ENCODE results near the gene LPIN1.

The LPIN1 gene

GRCh38 chr2:11774600-11774999 lies 28.2 kb downstream of the LPIN1 start:
- peak overlapping the region; percentile 83 for H3K27ac Mint-ChIP-seq
- peak overlapping the region; percentile 52 for H3K4me3 Mint-ChIP-seq
- peaks cover 92% of the 10 kb centered on the region for H3K36me3 Mint-ChIP-seq
- H3K4me1 Mint-ChIP-seq = peaks cover 55% of the 10 kb centered on the region
- DNase-seq (ENCODE audit: low spot score in 2 of 2) (no peak), ATAC-seq (no peak)
- H3K9me3 Mint-ChIP-seq = no peaks in the 10 kb centered on the region

- H3K36me3 Mint-ChIP-seq = peaks cover 92% of the 10 kb centered on the region
- ATAC-seq = peak; percentile 82
- DNase-seq (ENCODE audit: low spot score in 2 of 2) = no peak
- peak overlapping the region; percentile 52 for H3K4me3 Mint-ChIP-seq
- peak overlapping the region; percentile 83 for H3K27ac Mint-ChIP-seq
- peaks cover 53% of the 10 kb centered on the region for H3K4me1 Mint-ChIP-seq
- H3K9me3 Mint-ChIP-seq = no peaks in the 10 kb centered on the region
These were observed 29.0 kb downstream of the LPIN1 start for GRCh38 chr2:11775384-11775783.

GRCh38 chr2:11777066-11777782 lies 30.8 kb downstream of the LPIN1 start:
- DNase-seq (ENCODE audit: low spot score in 2 of 2) (no peak), ATAC-seq (no peak)
- H3K36me3 Mint-ChIP-seq = peaks cover 92% of the 10 kb centered on the region
- H3K27ac Mint-ChIP-seq = peak overlapping the region; percentile 81
- peaks cover 43% of the 10 kb centered on the region for H3K4me1 Mint-ChIP-seq
- peak overlapping the region; percentile 53 for H3K4me3 Mint-ChIP-seq
- H3K9me3 Mint-ChIP-seq = no peaks in the 10 kb centered on the region

- DNase-seq (ENCODE audit: low spot score in 2 of 2) = no peak
- Mint-ChIP-seq H3K9me3 (no peaks in the 10 kb centered on the region), H3K27ac (peak overlapping the region; percentile 81), H3K4me3 (peak overlapping the region; percentile 53), H3K4me1 (peaks cover 43% of the 10 kb centered on the region), H3K36me3 (peaks cover 92% of the 10 kb centered on the region)
- no peak for ATAC-seq
These were observed 31.5 kb downstream of the LPIN1 start for GRCh38 chr2:11777886-11778415.

- peaks cover 92% of the 10 kb centered on the region for H3K36me3 Mint-ChIP-seq
- ATAC-seq = no peak
These were observed 32.0 kb downstream of the LPIN1 start for GRCh38 chr2:11778416-11778815.

GRCh38 chr2:11778923-11779757 lies 32.7 kb downstream of the LPIN1 start:
- H3K4me1 Mint-ChIP-seq = peaks cover 36% of the 10 kb centered on the region
- peak overlapping the region; percentile 81 for H3K27ac Mint-ChIP-seq
- no peaks in the 10 kb centered on the region for H3K9me3 Mint-ChIP-seq
- peak overlapping the region; percentile 53 for H3K4me3 Mint-ChIP-seq
- peak; percentile 92 for ATAC-seq
- peak; percentile 76 to 90 for DNase-seq (ENCODE audit: low spot score in 2 of 2)
- peaks cover 92% of the 10 kb centered on the region for H3K36me3 Mint-ChIP-seq

More at GRCh38 chr2:11778416-11778815, 32.0 kb downstream of the LPIN1 start:
- peak overlapping the region; percentile 53 for H3K4me3 Mint-ChIP-seq
- H3K27ac Mint-ChIP-seq = peak overlapping the region; percentile 81
- peaks cover 43% of the 10 kb centered on the region for H3K4me1 Mint-ChIP-seq
- no peak for DNase-seq (ENCODE audit: low spot score in 2 of 2)
- H3K9me3 Mint-ChIP-seq = no peaks in the 10 kb centered on the region

- DNase-seq (ENCODE audit: low spot score in 2 of 2) = no peak
- Mint-ChIP-seq H3K4me1 (peaks cover 16% of the 10 kb centered on the region), H3K36me3 (peaks cover 93% of the 10 kb centered on the region), H3K27ac (no peak overlapping the region), H3K4me3 (no peak overlapping the region), H3K9me3 (no peaks in the 10 kb centered on the region)
- no peak for ATAC-seq
These were observed 35.2 kb downstream of the LPIN1 start for GRCh38 chr2:11781602-11782001.

GRCh38 chr2:11784280-11784679 lies 37.8 kb downstream of the LPIN1 start:
- peaks cover 9% of the 10 kb centered on the region for H3K4me1 Mint-ChIP-seq
- no peak for DNase-seq (ENCODE audit: low spot score in 2 of 2)
- H3K36me3 Mint-ChIP-seq = peaks cover 100% of the 10 kb centered on the region
- H3K9me3 Mint-ChIP-seq = no peaks in the 10 kb centered on the region
- no peak for ATAC-seq
- no peak overlapping the region for H3K27ac Mint-ChIP-seq
- H3K4me3 Mint-ChIP-seq = no peak overlapping the region

GRCh38 chr2:11784747-11785610 lies 38.5 kb downstream of the LPIN1 start:
- Mint-ChIP-seq H3K4me1 (peaks cover 12% of the 10 kb centered on the region), H3K9me3 (no peaks in the 10 kb centered on the region), H3K4me3 (no peak overlapping the region), H3K36me3 (peaks cover 100% of the 10 kb centered on the region), H3K27ac (no peak overlapping the region)
- ATAC-seq (peak; percentile 48), DNase-seq (ENCODE audit: low spot score in 2 of 2) (peak; percentile 50 to 69)

- H3K36me3 Mint-ChIP-seq = peaks cover 100% of the 10 kb centered on the region
These were observed 39.1 kb downstream of the LPIN1 start for GRCh38 chr2:11785611-11785940.

GRCh38 chr2:11786191-11786590 lies 39.8 kb downstream of the LPIN1 start:
- DNase-seq (ENCODE audit: low spot score in 2 of 2) (no peak), ATAC-seq (no peak)
- Mint-ChIP-seq H3K9me3 (no peaks in the 10 kb centered on the region), H3K36me3 (peaks cover 100% of the 10 kb centered on the region), H3K4me1 (peaks cover 23% of the 10 kb centered on the region), H3K4me3 (no peak overlapping the region), H3K27ac (no peak overlapping the region)

More at GRCh38 chr2:11785611-11785940, 39.1 kb downstream of the LPIN1 start:
- Mint-ChIP-seq H3K27ac (no peak overlapping the region), H3K9me3 (no peaks in the 10 kb centered on the region), H3K4me3 (no peak overlapping the region), H3K4me1 (peaks cover 18% of the 10 kb centered on the region)
- ATAC-seq = no peak
- no peak for DNase-seq (ENCODE audit: low spot score in 2 of 2)

GRCh38 chr2:11786592-11786991 lies 40.2 kb downstream of the LPIN1 start:
- H3K4me3 Mint-ChIP-seq = no peak overlapping the region
- H3K36me3 Mint-ChIP-seq = peaks cover 100% of the 10 kb centered on the region
- H3K4me1 Mint-ChIP-seq = peaks cover 23% of the 10 kb centered on the region
- ATAC-seq = no peak
- DNase-seq (ENCODE audit: low spot score in 2 of 2) = no peak
- H3K27ac Mint-ChIP-seq = no peak overlapping the region
- no peaks in the 10 kb centered on the region for H3K9me3 Mint-ChIP-seq

GRCh38 chr2:11787991-11788390 lies 41.6 kb downstream of the LPIN1 start:
- H3K4me3 Mint-ChIP-seq = no peak overlapping the region

GRCh38 chr2:11788461-11789124 lies 42.2 kb downstream of the LPIN1 start:
- Mint-ChIP-seq H3K36me3 (peaks cover 100% of the 10 kb centered on the region), H3K4me3 (no peak overlapping the region), H3K27ac (no peak overlapping the region), H3K4me1 (peaks cover 23% of the 10 kb centered on the region), H3K9me3 (no peaks in the 10 kb centered on the region)
- DNase-seq (ENCODE audit: low spot score in 2 of 2) = no peak
- ATAC-seq = no peak

More at GRCh38 chr2:11787991-11788390, 41.6 kb downstream of the LPIN1 start:
- Mint-ChIP-seq H3K9me3 (no peaks in the 10 kb centered on the region), H3K27ac (no peak overlapping the region), H3K36me3 (peaks cover 100% of the 10 kb centered on the region), H3K4me1 (peaks cover 23% of the 10 kb centered on the region)
- DNase-seq (ENCODE audit: low spot score in 2 of 2) (no peak), ATAC-seq (no peak)
